ENCODE results near the gene HOXC9. TPM values are rescaled to one million over a fixed set of nuclear protein-coding genes. Genes with fewer than 3 reads are reported as not detected.

The HOXC9 gene
- total RNA-seq, 1 experiment from 2014 or later = not detected

GRCh38 chr12:54040148-54040494 lies 40.2 kb downstream of the HOXC9 start:
- no peak overlapping the region for H3K4me2 ChIP-seq (ENCODE audit: insufficient read depth, insufficient read length, low read length)
- no CpG with 5 or more reads among the region's 4 CpGs for WGBS (ENCODE audit: extremely low coverage, insufficient read length, low lambda C conversion rate)
- no peak overlapping the region for H3K14ac ChIP-seq (ENCODE audit: insufficient read depth, low read length)
- no peak overlapping the region for H2BK15ac ChIP-seq (ENCODE audit: low read depth, low read length)
- H3K27me3 Mint-ChIP-seq (ENCODE audit: low read depth) = peaks cover 100% of the 10 kb centered on the region
- no peak overlapping the region for H4K8ac ChIP-seq (replicated peaks; ENCODE audit: insufficient read length, low read depth, low read length)
- TF ChIP-seq, protein P1, sequence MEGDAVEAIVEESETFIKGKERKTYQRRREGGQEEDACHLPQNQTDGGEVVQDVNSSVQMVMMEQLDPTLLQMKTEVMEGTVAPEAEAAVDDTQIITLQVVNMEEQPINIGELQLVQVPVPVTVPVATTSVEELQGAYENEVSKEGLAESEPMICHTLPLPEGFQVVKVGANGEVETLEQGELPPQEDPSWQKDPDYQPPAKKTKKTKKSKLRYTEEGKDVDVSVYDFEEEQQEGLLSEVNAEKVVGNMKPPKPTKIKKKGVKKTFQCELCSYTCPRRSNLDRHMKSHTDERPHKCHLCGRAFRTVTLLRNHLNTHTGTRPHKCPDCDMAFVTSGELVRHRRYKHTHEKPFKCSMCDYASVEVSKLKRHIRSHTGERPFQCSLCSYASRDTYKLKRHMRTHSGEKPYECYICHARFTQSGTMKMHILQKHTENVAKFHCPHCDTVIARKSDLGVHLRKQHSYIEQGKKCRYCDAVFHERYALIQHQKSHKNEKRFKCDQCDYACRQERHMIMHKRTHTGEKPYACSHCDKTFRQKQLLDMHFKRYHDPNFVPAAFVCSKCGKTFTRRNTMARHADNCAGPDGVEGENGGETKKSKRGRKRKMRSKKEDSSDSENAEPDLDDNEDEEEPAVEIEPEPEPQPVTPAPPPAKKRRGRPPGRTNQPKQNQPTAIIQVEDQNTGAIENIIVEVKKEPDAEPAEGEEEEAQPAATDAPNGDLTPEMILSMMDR (conservative IDR thresholded peaks at IDR 0.05) = no peak
- no peak overlapping the region for H3K18ac ChIP-seq (ENCODE audit: insufficient read length, low read depth, low read length)
- no peak overlapping the region for H3K27ac ChIP-seq (ENCODE audit: insufficient read length, low read depth, low read length)
- H3K27ac Mint-ChIP-seq = no peak overlapping the region
- H3K9ac ChIP-seq (ENCODE audit: extremely low read depth, insufficient read length, low read length) = no peak overlapping the region
- no peaks in the 10 kb centered on the region for H4K20me1 ChIP-seq (ENCODE audit: control insufficient read depth, insufficient read depth, insufficient read length)
- no peaks in the 10 kb centered on the region for H3K23me2 ChIP-seq (ENCODE audit: insufficient read length, low read depth, low read length, poor library complexity, severe bottlenecking)
- no peak overlapping the region for H2AK5ac ChIP-seq (ENCODE audit: insufficient read length, low read length)
- no peak overlapping the region for H2BK20ac ChIP-seq (ENCODE audit: low read depth, low read length, poor library complexity, severe bottlenecking)
- H3K27me3 ChIP-seq (ENCODE audit: insufficient read depth, low read length) = peaks cover 100% of the 10 kb centered on the region
- no peaks in the 10 kb centered on the region for H3K79me2 ChIP-seq (ENCODE audit: insufficient read depth, low read length)
- H4K5ac ChIP-seq (ENCODE audit: insufficient read length, low read depth, low read length) = no peak overlapping the region
- H3K79me1 ChIP-seq (ENCODE audit: insufficient read depth, low read depth, low read length, poor library complexity, severe bottlenecking) = no peaks in the 10 kb centered on the region
- H3K4me1 ChIP-seq (ENCODE audit: insufficient read depth, low read length) = no peaks in the 10 kb centered on the region
- H4K91ac ChIP-seq (ENCODE audit: insufficient read length, low read depth, low read length) = no peak overlapping the region
- no peak overlapping the region for H3T11ph ChIP-seq (ENCODE audit: low read length)
- no peak overlapping the region for H3K56ac ChIP-seq (ENCODE audit: insufficient read length, low read depth, low read length)
- peaks cover 0 to 1% (median 0%) of the 10 kb centered on the region in 3 experiments; a peak in 2 of 7 replicates for H3K36me3 Mint-ChIP-seq (ENCODE audit: insufficient read depth in 1 of 3, low read depth in 3 of 3)
- no peak overlapping the region for H2AFZ ChIP-seq (ENCODE audit: low read length)
- peaks cover 0 to 6% of the 10 kb centered on the region in 2 experiments; a peak in 2 of 4 replicates for H3K4me1 Mint-ChIP-seq
- DNase-seq = no peak
- no peak overlapping the region for H2BK5ac ChIP-seq (ENCODE audit: insufficient read length, low read length)
- H2BK120ac ChIP-seq (ENCODE audit: low read depth, low read length, poor library complexity, severe bottlenecking) = no peak overlapping the region
- no peak overlapping the region for H3K23ac ChIP-seq (ENCODE audit: insufficient read length, low read depth, low read length)
- H3K9me3 ChIP-seq (ENCODE audit: control insufficient read depth, low read depth, low read length) = no peaks in the 10 kb centered on the region
- no peak overlapping the region for H3K4me3 Mint-ChIP-seq
- no peak overlapping the region for H2BK12ac ChIP-seq (ENCODE audit: insufficient read length, low read depth, low read length)
- H3K9me3 Mint-ChIP-seq = peaks cover 7 to 8% of the 10 kb centered on the region in 2 experiments; a peak in 4 of 5 replicates
- no peak overlapping the region for H3K4ac ChIP-seq (ENCODE audit: low read depth, low read length)
